Liver (tissue), 9 donors: ENCODE measurements around the gene ULK3. TPM values are rescaled to one million over a fixed set of nuclear protein-coding genes. Genes with fewer than 3 reads are reported as not detected.

ENCODE experiments used
- DNase-seq: peaks from one replicate; pipeline ENCODE4 v3.0.0-alpha.2; 2017; ENCODE audit warnings: low spot score
- H3K27ac ChIP-seq, 2 donors: one replicate each; pipeline ENCODE4 v1.7.0; 2013; ENCODE audit warnings: inconsistent platforms in 2 of 2, low read length in 2 of 2, control low read depth in 1 of 2, low read depth in 1 of 2, mild to moderate bottlenecking in 1 of 2
- H3K27me3 ChIP-seq, 4 donors: one replicate each; pipeline versions ENCODE4 v1.6.1 to v1.7.0; 2013; ENCODE audit warnings: low read length in 3 of 4, inconsistent platforms in 1 of 4, mild to moderate bottlenecking in 1 of 4, moderate library complexity in 1 of 4; ENCODE audit not compliant: control insufficient read depth in 4 of 4, insufficient read depth in 4 of 4
- H3K36me3 ChIP-seq, 4 donors: one replicate each; pipeline versions ENCODE4 v1.6.1 to v1.7.0; 2013; ENCODE audit warnings: low read length in 3 of 4, mild to moderate bottlenecking in 3 of 4, low read depth in 1 of 4, moderate library complexity in 1 of 4; ENCODE audit not compliant: control insufficient read depth in 4 of 4, insufficient read depth in 3 of 4
- H3K4me1 ChIP-seq, 4 donors: one replicate each; pipeline versions ENCODE4 v1.6.1 to v1.7.0; 2013; ENCODE audit warnings: low read length in 3 of 4, mild to moderate bottlenecking in 3 of 4, moderate library complexity in 1 of 4; ENCODE audit not compliant: control insufficient read depth in 4 of 4, insufficient read depth in 4 of 4
- H3K4me3 ChIP-seq, 3 donors: one replicate each; pipeline versions ENCODE4 v1.6.1 to v1.7.0; 2013; ENCODE audit warnings: low read length in 3 of 3, control low read depth in 1 of 3, low read depth in 1 of 3, mild to moderate bottlenecking in 1 of 3
- H3K9ac ChIP-seq, 2 donors: one replicate each; pipeline ENCODE4 v1.7.0; 2013; ENCODE audit warnings: low read length in 2 of 2, mild to moderate bottlenecking in 2 of 2, moderate library complexity in 2 of 2, control low read depth in 1 of 2, low read depth in 1 of 2
- H3K9me3 ChIP-seq, 4 donors: one replicate each; pipeline versions ENCODE4 v1.6.1 to v1.7.0; 2013; ENCODE audit warnings: low read length in 3 of 4; ENCODE audit not compliant: control insufficient read depth in 4 of 4
- ATF3 ChIP-seq: IDR thresholded peaks from 2 replicates; pipeline ENCODE4 v1.6.1; 2016; ENCODE audit warnings: antibody characterized with exemption
- EGR1 ChIP-seq, 2 donors: IDR thresholded peaks; 2 replicates each; pipeline ENCODE4 v1.6.1; 2016 to 2018; ENCODE audit warnings: antibody characterized with exemption in 2 of 2, low read depth in 2 of 2
- GABPA ChIP-seq, 2 donors: IDR thresholded peaks in 1 of 2; conservative IDR thresholded peaks in 1 of 2; 2 replicates each; pipeline ENCODE4 v1.6.1; 2016; ENCODE audit warnings: antibody characterized with exemption in 2 of 2, mild to moderate bottlenecking in 1 of 2, moderate library complexity in 1 of 2
- HNF4G ChIP-seq: IDR thresholded peaks from 2 replicates; pipeline ENCODE4 v1.6.1; 2016; ENCODE audit warnings: antibody characterized with exemption
- MAX ChIP-seq: IDR thresholded peaks from 2 replicates; pipeline ENCODE4 v1.6.1; 2016; ENCODE audit warnings: antibody characterized with exemption
- NR2F2 ChIP-seq: IDR thresholded peaks from 2 replicates; pipeline ENCODE4 v1.6.1; 2016; ENCODE audit warnings: antibody characterized with exemption
- SP1 ChIP-seq: IDR thresholded peaks from 2 replicates; pipeline ENCODE4 v1.6.1; 2018; ENCODE audit warnings: antibody characterized with exemption, mild to moderate bottlenecking
- TAF1 ChIP-seq: conservative IDR thresholded peaks from 2 replicates; pipeline ENCODE4 v1.6.1; 2016; ENCODE audit warnings: antibody characterized with exemption, mild to moderate bottlenecking
- YY1 ChIP-seq: IDR thresholded peaks from 2 replicates; pipeline ENCODE4 v1.6.1; 2016; ENCODE audit warnings: antibody characterized with exemption, mild to moderate bottlenecking
- ZBTB33 ChIP-seq: IDR thresholded peaks from 2 replicates; pipeline ENCODE4 v1.6.1; 2016; ENCODE audit warnings: antibody characterized with exemption
- WGBS: extraction: QIAGEN DNeasy Blood & Tissue Kit; methylation state at CpG from one replicate; pipeline ENCODE4 v1.1.7; 2013; 5-methylcytosine and 5-hydroxymethylcytosine counted together
- polyA plus RNA-seq, 2 donors: library from polyadenylated mRNA; stranded (reverse) in 1 of 2; unstranded in 1 of 2; fragments of 200-250 nt in 1 of 2; fragments of >200 nt in 1 of 2; fragmentation: Nextera tagmentation in 1 of 2; extraction: Ambion mirVana in 1 of 2; gene quantifications; one replicate each; pipeline versions ENCODE4 v1.2.1 to v1.2.3, GENCODE V29; 2013 to 2015
- total RNA-seq, 2 donors: library from RNA; depleted of rRNA; stranded (reverse); fragments of >200 nt; gene quantifications; one replicate each; pipeline ENCODE4 v1.2.3, GENCODE V29; 2014
- donor health status: healthy.
- donor health status: healthy.
- donor health status: healthy.
- donor health status: healthy.
- donor health status: healthy.

Gene ULK3
- total and polyA plus RNA-seq, 4 donors, result 13.1 to 35.5 (median 21.4) TPM

- TF ChIP-seq ZBTB33 (no peak), GABPA (IDR thresholded peaks at IDR 0.05 in 1 of 2, conservative IDR thresholded peaks at IDR 0.05 in 1 of 2) (no peak), HNF4G (no peak), ATF3 (no peak), MAX (no peak)
Observed at GRCh38 chr15:74857671-74858368, 14.9 kb upstream of the ULK3 start (continued).

- Histone ChIP-seq H3K4me1 (peaks cover 0 to 5% (median 0%) of the 10 kb centered on the region in 4 donors), H3K27ac (no peak overlapping the region), H3K9ac (no peak overlapping the region), H3K9me3 (no peaks in the 10 kb centered on the region), H3K36me3 (peaks cover 3 to 24% (median 10%) of the 10 kb centered on the region in 4 donors), H3K27me3 (no peaks in the 10 kb centered on the region), H3K4me3 (no peak overlapping the region)
- DNase-seq, result no peak
- TF ChIP-seq NR2F2 (no peak), SP1 (no peak), TAF1 (no peak), HNF4G (no peak), YY1 (no peak), EGR1 (IDR thresholded peaks at IDR 0.05; ENCODE audit: low read depth in 2 of 2) (no peak)
- 73% methylated on average over 5 of the region's 5 CpGs for WGBS
Observed at GRCh38 chr15:74857082-74857655, 14.2 kb upstream of the ULK3 start.

GRCh38 chr15:74856537-74856936, 13.6 kb upstream of the ULK3 start:
- H3K9ac ChIP-seq, result no peak overlapping the region
- H3K4me1 ChIP-seq, result peaks cover 0 to 5% (median 0%) of the 10 kb centered on the region in 4 donors
- H3K27ac ChIP-seq, result no peak overlapping the region
- TF ChIP-seq EGR1 (IDR thresholded peaks at IDR 0.05; ENCODE audit: low read depth in 2 of 2), result no peak
- no peak for TF ChIP-seq SP1
- TF ChIP-seq ZBTB33, result no peak
- no peak for DNase-seq
- no peaks in the 10 kb centered on the region for H3K27me3 ChIP-seq
- H3K9me3 ChIP-seq, result no peaks in the 10 kb centered on the region
- H3K36me3 ChIP-seq, result peaks cover 8 to 30% (median 15%) of the 10 kb centered on the region in 4 donors
- 100% methylated on average over 1 of the region's 1 CpG for WGBS
- no peak overlapping the region for H3K4me3 ChIP-seq
